Breast epithelium (tissue), 3 donors: Measurements from ENCODE around the gene USP24.

Experiments
- CTCF ChIP-seq, 3 donors: fragments of 450-650 bp; IDR thresholded peaks; one replicate each; pipeline ENCODE4 v1.5.1; 2016 to 2017; ENCODE audit warnings: antibody characterized with exemption in 3 of 3, mild to moderate bottlenecking in 3 of 3, moderate library complexity in 3 of 3
- POLR2A ChIP-seq: fragments of 450-650 bp; IDR thresholded peaks from one replicate; pipeline ENCODE4 v1.6.1; 2016; ENCODE audit warnings: antibody characterized with exemption, mild to moderate bottlenecking, moderate library complexity
- POLR2AphosphoS5 ChIP-seq, 3 donors: sonication (generic); formaldehyde crosslinking; IDR thresholded peaks; one replicate each; pipeline ENCODE4 v1.6.1; 2017; ENCODE audit warnings: antibody characterized with exemption in 3 of 3

- no peak for TF ChIP-seq POLR2AphosphoS5 (IDR thresholded peaks at IDR 0.05)
- TF ChIP-seq CTCF (IDR thresholded peaks at IDR 0.05), result no peak
- no peak for TF ChIP-seq POLR2A
Measured at GRCh38 chr1:55035904-55036303, 179.3 kb downstream of the USP24 start.
